ENCODE results near the gene HAGHL.

The HAGHL gene

DNA sequence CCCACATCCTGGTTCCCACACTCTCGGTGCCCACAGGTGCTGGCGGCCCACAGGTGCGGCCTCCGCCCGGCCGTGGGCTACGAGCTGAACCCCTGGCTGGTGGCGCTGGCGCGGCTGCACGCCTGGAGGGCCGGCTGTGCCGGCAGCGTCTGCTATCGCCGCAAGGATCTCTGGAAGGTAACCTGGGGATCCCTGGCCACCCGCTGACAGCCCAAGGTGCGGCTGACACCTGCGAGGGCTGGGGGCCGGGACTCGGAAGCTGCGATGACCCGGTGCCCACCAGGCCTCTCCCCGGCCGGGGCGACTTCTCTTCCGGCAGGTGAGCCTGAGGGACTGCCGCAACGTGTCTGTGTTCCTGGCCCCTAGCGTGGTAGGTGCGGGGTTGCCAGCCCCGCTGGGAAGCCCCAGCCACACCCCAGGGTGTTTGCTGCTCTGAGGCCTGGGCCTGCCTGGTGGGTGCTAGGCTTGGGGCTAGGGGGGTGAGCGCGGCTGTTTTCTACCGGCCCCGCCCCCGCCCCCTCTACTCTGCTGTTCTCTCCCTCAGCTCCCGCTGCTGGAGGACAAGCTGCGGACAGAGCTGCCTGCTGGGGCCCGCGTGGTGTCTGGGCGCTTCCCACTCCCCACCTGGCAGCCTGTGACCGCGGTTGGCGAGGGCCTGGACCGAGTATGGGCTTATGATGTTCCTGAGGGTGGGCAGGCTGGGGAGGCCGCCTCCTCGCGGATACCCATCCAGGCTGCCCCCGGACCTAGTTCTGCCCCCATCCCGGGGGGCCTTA is 5.0 kb upstream of the HAGHL start:
- no peak for DNase-seq (ENCODE audit: low read depth)

DNA sequence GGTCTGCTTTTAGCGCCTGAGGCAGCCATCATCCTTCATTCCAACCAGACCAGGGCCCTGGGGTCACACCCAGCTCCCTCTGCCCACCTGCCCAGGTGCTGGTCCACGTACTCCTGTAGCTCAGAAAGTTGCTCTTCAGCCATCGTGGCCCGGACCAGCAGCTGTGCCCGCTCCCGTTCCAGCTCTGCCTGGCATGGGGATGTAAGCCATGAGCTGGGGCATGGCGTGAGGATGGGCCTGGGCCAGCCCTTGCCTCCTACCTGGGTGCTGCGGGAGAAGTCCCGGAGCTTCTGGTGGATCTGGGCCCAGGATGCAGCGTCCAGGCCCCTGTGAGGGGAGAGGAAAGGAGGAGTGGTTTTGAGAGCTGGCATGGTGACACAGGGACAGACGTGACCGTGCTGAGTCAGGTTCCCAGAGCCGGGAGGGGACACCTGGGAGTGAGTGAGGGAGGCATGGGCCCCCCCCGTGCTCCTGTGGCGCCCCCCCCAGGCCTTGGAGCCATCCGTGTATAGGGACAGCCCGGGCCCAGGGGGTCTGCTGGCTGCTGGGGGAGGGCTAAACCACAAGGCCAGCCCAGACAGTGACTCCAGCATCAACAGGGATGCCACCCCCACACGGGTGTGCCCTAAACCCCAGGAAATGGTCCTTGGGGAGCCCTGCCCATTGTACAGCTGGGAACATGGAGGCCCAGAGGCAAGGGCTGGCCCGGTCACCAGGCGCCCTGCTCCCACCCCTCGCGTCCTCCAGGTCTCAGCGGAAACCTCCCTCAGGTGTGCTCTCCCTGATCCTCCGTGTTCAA is 3.9 kb upstream of the HAGHL start:
- no peak for DNase-seq (ENCODE audit: low read depth)

DNA sequence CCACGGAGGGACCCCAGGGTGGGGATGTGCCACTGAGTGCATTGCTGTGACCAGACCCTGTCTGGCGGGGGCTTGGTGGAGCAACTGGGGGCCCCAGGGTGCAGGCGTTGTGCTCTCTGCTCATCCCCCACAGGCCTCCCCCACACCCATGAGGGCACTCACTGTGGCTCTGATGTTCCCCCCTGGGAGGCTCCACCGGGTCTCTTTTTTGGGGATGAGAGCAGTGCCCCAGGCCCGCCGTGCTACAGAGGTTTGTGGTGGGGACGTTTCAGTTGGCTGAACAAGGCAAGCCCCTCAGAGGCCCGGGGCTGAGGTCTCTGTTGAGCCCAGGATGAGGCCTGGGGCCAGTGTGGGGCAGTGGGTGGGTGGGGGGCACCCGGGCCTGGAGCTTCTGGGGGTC is 3.2 kb upstream of the HAGHL start:
- DNase-seq (ENCODE audit: low read depth) = no peak

DNA sequence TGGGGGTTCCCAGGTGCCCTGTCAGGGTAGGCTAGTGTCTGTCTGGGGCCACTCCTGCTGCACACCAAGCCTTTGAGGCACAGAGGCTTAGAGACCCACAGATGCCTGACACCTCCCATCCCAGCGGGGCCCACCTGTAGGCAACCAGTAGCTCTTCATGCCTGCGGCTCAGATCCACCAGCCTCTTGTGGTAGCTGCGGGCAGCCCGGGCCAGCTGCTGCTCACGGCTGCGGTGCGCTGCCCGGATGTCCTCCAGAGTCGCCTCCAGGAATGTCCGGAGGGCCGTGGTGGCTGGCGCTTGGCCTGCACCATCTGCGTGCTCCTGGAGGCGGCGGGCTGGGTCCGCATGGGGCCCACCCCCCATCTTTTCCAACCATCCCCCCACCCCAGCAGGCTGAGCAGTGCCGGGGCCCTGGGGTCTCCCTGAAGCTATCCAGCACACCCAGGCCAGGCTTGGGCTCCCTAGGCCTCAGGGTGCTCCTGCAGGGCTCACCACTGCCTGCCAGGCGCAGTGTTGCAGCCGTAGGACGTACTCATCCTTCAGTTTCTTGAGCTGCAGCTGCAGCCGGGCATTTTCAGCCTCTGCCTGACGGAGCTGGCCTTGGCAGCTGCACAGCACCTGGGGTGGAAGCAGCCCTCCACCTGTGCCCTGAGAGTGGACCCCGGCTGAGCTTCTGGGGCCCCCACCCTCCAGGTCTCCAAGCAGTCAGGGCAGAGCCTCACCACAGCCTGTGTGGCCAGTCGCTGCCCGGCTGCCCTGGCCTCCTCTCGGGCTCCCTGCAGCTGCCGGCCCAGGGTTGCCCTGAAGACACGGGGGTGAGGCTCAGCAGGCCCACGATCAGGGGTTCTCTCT is 2.5 kb upstream of the HAGHL start:
- DNase-seq (ENCODE audit: low read depth) = no peak

DNA sequence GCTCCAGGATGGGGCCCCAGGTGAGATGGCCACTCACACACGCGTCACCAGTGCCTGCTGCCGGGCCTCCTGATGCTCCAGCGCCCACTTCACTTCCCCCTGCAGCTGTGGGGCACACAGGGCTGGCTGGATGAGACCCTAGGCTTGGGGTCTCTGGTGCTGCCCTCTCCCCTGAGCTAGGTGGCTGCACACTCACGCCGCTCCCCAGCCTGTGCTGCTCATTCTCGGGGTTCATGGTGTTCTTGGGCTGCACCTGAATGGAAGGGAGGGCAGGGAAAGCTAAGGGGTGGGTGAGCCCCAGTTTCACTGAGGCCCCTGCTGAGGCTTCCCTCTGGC is 1.9 kb upstream of the HAGHL start:
- no peak for DNase-seq (ENCODE audit: low read depth)

DNA sequence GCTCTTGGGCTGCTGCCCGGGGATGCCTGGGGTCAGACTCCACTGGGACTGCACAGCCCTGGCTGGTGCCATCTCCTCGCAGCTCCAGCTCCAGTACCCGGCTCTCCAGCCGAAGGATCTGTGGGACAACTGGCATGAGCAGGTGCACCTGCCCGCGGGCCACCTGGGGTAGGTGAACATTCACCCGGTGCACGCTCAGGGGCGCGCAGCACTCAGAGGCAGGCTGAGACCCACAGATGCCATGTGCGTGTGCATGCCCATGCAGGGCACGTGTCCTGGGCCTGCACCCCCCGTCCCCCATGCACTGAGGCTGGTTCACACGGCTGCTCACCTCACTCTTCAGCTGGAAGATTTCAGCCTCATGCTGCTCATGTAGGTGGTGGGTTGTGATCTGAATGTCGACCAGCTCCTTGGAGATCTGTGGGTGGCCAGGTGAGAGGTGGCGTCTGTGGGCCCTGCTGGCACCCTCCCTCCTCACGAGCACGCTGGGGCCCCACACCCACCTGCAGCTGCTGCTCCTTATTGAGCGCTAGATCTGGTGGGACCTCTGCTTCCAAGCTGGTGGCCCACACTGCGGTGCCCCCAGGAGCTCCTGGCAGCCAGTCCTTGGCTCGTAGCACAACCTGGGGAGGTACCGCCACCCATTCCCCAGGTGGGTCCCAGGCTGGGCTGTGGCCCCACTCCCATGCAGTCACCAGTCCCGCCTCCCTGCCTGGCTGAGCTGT is 1.3 kb upstream of the HAGHL start:
- DNase-seq (ENCODE audit: low read depth) = no peak

DNA sequence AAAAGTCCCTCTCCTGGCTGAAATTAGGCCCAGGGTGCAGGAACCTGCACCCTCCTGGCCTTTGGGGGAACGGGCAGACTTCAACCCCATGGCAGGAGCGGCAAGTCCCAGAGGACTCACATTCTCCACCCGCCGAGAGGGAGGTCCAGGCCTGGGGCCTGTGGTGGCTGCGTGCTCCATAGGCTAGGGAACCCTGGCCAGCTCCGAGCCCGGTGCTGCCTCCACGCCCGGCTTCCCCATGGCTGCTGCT is 793 bp upstream of the HAGHL start:
- DNase-seq (ENCODE audit: low read depth) = no peak

DNA sequence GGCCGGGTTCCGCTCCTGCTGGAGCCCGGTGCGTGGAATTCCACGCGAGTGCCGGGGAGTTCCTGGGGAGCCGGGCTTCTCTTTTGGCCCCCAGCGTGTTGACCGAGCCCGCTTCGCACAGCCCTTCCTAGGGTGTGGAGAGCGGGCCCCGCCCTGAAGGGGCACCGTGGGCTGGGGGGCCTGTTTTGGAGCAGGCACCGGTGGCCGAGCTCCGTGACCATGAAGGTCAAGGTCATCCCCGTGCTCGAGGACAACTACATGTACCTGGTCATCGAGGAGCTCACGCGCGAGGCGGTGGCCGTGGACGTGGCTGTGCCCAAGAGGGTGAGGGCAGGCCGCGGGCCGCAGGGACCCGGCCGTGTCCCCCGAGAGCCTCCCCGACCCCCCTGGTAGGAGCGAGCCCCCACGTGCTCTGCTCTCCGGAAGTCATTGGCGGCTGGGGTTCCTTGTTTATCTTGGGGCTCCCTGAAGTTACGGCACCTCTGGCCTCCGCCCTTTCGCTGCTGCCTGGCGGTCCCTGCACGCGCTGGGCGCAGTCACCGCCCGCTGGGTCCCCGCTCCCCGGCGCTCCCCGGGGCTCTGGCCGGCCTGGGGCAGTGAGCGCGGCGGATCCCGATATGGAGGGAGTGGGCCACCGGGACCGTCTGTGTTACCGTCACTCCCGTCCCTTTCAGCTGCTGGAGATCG is 528 bp downstream of the HAGHL start:
- DNase-seq (ENCODE audit: low read depth) = no peak

DNA sequence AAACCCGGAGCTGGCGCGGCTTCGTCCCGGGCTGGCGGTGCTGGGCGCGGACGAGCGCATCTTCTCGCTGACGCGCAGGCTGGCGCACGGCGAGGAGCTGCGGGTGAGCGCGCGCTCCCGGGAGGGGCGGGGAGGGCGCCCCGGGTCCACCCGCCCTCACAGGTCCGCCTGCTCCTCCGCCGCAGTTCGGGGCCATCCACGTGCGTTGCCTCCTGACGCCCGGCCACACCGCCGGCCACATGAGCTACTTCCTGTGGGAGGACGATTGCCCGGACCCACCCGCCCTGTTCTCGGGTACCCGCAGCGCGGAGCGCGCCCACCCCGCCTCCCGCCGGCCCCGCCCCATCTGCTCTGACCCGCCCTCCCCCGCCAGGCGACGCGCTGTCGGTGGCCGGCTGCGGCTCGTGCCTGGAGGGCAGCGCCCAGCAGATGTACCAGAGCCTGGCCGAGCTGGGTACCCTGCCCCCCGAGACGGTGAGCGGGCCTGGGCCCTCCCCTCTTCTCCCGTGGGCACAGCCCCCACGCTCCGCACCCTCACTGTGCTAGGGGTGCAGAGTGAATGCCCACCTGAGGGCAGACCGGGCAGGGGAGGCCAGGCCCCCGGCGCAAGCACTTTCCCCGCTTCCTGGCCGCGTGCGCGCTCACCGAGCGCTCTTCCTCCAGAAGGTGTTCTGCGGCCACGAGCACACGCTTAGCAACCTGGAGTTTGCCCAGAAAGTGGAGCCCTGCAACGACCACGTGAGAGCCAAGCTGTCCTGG is 1.4 kb downstream of the HAGHL start:
- no peak for DNase-seq (ENCODE audit: low read depth)

DNA sequence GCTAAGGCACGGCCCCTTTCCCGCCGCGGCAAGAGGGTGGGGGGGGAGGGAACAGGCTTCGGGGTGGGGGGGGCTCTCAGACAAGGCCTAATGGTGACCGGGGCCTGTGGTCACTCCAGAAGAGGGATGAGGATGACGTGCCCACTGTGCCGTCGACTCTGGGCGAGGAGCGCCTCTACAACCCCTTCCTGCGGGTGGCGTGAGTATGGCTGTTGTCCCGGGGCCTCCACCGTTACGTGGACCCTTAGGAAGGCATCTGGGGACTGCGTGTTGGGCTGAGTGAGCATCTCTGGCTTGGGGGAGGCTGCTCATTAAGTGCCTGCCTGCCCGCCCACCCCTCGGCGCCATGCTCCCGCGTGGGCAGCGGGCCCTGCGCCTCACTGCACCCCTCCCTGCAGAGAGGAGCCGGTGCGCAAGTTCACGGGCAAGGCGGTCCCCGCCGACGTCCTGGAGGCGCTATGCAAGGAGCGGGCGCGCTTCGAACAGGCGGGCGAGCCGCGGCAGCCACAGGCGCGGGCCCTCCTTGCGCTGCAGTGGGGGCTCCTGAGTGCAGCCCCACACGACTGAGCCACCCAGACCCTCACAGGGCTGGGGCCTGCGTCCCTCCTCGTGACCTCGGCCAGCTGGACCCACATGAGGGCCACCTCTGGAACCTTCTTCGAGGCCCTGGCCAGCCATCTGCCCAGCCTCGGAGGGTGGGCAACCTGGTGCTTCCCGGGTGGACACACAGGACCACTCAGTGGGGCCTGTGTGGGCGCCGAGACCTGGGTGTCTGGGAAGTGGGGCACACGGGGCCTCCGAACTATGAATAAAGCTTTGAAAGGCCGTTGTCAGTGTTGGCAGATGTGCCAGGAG is 2.2 kb downstream of the HAGHL start:
- no peak for DNase-seq (ENCODE audit: low read depth)

DNA sequence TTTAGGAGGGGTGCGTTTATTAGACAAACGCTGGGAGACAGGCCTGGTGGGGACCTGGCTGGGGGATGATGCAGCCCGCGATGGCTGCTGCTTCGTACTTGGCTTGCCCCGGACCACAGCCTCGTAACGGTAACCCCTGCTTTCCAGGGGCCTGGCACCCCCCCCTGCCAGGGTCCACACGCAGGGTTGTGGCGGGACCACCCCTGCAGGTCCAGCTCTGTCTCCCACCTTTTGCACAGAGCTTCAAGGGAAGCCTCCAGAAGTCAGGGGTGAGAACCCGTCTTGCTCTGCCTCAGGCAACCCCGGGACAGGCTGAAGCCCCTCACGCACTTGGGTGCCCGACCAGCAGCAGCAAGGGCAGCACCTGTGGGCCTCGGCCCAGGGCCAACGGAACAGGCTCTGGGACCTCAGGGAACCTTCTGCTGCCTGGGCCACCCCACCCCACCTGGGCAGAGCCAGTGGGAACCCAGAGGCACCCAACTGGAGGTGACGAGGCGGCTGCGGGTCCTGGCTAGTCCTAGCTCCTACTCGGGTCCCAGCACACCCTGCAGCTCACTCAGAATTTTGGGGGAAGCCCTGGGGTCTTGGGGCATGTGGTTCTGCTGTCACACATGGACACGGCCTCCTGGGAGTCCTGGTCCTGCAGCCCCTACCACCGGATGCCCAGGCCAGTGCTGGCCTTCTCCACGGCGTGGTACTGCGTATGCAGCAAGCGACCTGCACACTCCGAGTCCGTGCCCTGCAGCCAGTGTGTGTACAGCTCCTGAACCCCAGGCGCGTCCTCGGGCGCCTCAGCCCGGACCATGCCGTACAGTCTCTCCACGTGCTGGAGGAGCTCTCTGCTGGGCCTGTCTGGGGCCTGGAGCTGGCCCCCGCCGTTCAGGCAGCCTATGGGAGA is 3.1 kb downstream of the HAGHL start:
- no peak for DNase-seq (ENCODE audit: low read depth)

DNA sequence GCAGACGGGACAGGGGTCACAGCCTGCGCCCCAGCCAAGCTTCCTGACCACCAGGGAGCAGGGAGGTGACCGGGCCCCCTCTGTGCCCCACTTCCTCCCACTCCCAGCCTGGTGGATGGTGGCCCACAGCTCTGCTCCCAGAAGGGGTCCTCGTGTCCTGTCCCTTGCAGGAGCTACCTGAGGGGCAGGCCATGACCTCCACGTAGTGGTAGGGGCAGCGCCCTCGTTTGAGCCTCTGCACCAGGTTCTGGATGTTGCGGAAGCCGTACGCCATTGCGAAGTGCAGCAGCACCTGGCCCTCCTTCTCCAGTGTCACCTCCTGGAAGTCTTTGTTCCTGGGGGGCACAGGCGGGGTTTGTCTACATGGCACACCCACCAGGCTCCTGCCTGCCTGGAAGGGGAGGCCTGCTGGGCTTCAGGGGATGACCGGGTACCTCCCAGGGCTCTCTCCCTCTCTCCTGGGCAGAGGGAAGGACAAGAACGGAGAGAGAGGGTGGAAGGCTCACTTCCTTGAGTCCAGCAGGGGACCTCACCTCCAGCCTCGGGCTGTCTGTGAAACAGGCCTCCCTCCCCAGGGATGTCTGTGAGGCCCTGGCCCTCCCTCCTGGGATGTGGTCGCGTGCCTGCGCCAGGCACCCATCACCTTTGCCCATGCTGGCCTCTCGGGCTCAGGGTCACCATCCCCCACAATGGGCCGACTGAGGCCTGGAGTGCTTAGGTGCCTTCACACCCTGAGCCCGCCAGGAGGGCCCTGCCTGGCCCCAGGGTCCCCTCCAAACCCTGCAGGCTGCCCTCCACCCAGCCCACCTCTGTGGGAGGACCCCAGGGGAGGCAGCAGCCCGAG is 4.0 kb downstream of the HAGHL start:
- DNase-seq (ENCODE audit: low read depth) = no peak

DNA sequence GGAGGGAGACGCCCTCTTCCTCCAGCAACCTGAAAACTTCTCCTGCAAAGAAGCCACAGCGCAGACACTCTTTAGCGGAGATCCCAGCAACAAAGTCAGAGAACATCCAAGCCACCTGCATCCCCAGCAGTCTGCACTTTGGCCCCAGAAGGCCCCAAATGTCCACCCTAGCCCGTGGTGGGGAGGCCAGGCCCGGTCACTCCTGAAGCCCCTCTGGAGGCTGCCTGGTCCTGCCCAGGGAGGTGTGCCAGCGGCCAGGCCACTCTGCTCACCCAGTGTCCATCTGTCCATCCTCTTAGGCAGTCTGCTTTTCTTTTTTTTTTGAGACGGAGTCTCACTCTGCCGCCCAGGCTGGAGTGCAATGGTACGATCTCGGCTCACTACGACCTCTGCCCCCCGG is 5.4 kb downstream of the HAGHL start:
- no peak for DNase-seq (ENCODE audit: low read depth)

DNA sequence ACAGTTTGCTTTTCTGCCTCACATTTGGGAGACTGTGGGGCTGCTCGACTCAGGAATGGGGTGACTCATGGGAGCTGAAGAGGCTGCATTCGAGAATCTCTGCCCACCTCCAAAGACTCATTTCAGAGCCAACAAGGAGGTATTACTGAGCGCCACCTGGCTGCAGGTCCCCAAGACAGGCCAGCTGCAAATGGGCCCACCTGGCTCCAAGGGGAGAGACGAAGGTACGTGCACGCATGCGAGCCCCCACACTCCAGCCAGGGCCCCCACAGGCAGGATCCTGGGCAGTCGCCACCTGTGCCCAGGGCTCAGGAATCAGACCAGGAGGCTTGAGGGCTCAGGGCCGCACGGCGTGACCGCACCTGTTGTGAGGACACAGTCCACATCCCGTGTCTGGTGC is 6.0 kb downstream of the HAGHL start:
- no peak for DNase-seq (ENCODE audit: low read depth)

DNA sequence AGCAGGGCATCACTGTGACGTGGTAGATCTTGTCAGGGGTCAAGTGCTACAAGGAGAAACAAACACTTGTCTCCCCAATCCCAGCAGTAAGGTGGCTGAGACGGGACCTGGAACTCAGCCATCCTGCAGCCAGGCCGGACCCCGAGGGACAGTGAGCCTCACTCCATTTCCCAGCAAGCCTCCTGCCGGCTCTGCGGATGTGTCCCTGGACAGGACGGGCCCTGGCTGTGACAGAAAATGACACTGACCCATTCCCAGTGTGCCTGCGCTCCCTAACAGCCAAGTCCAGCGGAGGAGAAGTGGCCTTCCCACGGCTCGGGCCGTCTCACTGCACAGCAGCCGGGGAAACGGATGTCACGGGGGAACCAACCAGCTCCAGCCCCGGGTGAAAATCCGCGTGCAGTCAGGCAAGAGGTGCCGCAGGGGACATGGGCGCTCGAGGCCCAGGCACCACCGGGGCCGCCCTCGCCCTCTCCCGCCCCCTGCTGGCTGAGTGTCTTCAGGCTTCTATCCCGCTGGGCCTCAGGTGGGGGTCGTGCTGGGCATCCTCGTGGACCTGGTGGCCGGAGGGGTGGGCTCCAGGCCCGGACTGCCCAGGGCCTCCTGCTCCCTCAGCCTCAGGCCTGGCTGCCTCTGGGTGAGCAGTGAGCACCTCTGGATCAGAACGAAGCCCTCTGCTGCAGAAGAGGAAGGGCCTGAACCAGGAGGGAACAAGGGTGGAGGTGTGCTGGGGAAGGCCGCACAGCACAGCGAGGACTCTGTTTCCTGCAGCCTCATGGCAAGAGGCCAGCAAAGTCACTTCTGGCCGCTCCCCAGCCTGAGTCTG is 6.7 kb downstream of the HAGHL start:
- DNase-seq (ENCODE audit: low read depth) = no peak

DNA sequence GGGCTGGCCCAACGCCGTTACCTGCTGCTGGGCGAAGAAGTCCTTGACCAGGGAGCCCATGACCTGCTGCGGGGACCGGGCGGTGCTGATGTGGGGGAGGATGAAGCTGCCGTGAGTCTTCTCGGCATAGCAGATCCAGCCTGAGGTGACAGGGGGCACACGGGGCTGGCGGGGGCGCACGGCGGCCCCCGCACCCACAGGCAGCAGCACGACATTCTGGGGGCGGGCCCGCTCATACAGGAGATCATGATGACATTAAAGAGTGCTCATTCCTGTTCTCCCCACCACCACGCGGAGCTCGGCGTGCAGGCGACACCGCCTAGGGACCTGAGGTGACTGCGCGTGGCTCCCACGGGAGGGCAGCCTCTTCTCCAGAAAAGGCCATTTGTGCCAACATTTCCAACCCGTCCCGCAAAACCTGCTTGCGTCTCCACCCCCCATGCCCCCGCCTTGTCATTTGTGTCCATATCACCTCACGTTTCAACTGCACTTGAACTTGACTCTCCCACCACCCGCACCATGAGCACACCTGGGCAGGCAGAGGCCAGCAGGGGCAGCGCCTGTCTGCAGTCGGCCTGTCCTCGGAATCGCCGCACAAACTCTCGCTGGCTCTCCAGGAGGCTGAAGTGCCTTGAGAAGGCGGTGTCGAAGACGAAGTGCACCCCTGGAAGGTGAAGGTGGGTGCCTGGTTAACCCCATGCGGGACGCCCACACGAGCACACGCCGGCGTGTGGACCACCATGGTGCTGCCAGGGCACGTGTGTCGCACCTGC is 7.5 kb downstream of the HAGHL start:
- no peak for DNase-seq (ENCODE audit: low read depth)

Measured in fibroblast of the conjunctiva (primary cell).